HCT116 (cell line): ENCODE measurements around the gene SNX25. TPM values are rescaled to one million over a fixed set of nuclear protein-coding genes. Genes with fewer than 3 reads are reported as not detected.

ENCODE experiments used
- ATAC-seq: fragments of 200-7000 bp; cut with Tn5 transposase; 2 replicates; pipeline ENCODE4 v1.9.1; 2020; ENCODE audit warnings: mild to moderate bottlenecking, moderate library complexity
- BruUV-seq: library from RNA; stranded (reverse); fragments of 400-500 nt; replicated peaks from 2 replicates; lab custom pipeline; 2021; lab: Mats Ljungman, UMichigan
- CTCF ChIA-PET: fragments of 300-600 bp; sonication (Branson Sonifier 250); formaldehyde crosslinking; loops from one replicate; lab custom pipeline; 2021; ENCODE audit warnings: antibody characterized with exemption; lab: Charles Lee
- POLR2A ChIA-PET: fragments of 300-600, 350-600 bp; sonication (Branson Sonifier 250); formaldehyde crosslinking; loops from one replicate; lab custom pipeline; 2021; ENCODE audit warnings: antibody characterized with exemption; lab: Charles Lee
- RAD21 ChIA-PET, 2 experiments: fragments of 300-600 bp; sonication (Branson Sonifier 250); formaldehyde crosslinking; loops; one replicate each; lab custom pipeline; 2023; ENCODE audit warnings: low total read pairs in 2 of 2; ENCODE audit not compliant: uncharacterized antibody in 2 of 2, unreplicated experiment in 2 of 2, low non-redundant PET in 1 of 2; lab: Charles Lee
- DNase-seq: peaks from one replicate; pipeline ENCODE4 v3.0.0-alpha.2; 2010; ENCODE audit warnings: low read depth, low spot score
- H2AFZ ChIP-seq: fragments of 200-600 bp; shearing (Covaris generic), sonication (generic); 2 replicates; pipeline ENCODE4 v1.6.1; 2017; ENCODE audit warnings: low read depth, mixed run types, mixed read lengths, antibody characterized with exemption, low read length; ENCODE audit not compliant: poor library complexity, severe bottlenecking
- H3K27ac ChIP-seq: 2 replicates; pipeline ENCODE4 v1.5.1; 2012; ENCODE audit warnings: low read depth, low read length
- H3K27me3 ChIP-seq: fragments of 200-600 bp; sonication (generic); 2 replicates; pipeline ENCODE4 v1.6.1; 2016; ENCODE audit warnings: mixed run types, low read length, mixed read lengths; ENCODE audit not compliant: insufficient read depth
- H3K36me3 ChIP-seq, 2 experiments: fragments of 200-500 bp in 1 of 2; fragments of 200-600 bp in 1 of 2; sonication (Bioruptor generic) in 1 of 2; sonication (generic) in 1 of 2; 2 replicates each; pipeline versions ENCODE4 v1.5.1 to v1.6.1; 2014 to 2016; ENCODE audit warnings: low read length in 2 of 2, inconsistent platforms in 1 of 2, mixed read lengths in 1 of 2, mixed run types in 1 of 2; ENCODE audit not compliant: insufficient read depth in 2 of 2, control insufficient read depth in 1 of 2
- H3K4me1 ChIP-seq, 2 experiments: fragments of 200-600 bp in 1 of 2; sonication (generic) in 1 of 2; 2 replicates each; pipeline versions ENCODE4 v1.5.1 to v1.6.1; 2012 to 2017; ENCODE audit warnings: low read length in 2 of 2, inconsistent platforms in 1 of 2, mild to moderate bottlenecking in 1 of 2, mixed read lengths in 1 of 2, mixed run types in 1 of 2, moderate library complexity in 1 of 2; ENCODE audit not compliant: insufficient read depth in 2 of 2, control insufficient read depth in 1 of 2
- H3K4me2 ChIP-seq: fragments of 200-600 bp; sonication (generic); 2 replicates; pipeline ENCODE4 v1.6.1; 2017; ENCODE audit warnings: mixed run types, low read length, mixed read lengths
- H3K4me3 ChIP-seq, 2 experiments: fragments of 200-600 bp in 1 of 2; sonication (generic) in 1 of 2; replicated peaks in 1 of 2; 2 replicates each; pipeline ENCODE4 v1.5.1; 2011 to 2016; ENCODE audit warnings: low read length in 2 of 2, control low read depth in 1 of 2, low read depth in 1 of 2, mild to moderate bottlenecking in 1 of 2, mixed read lengths in 1 of 2, mixed run types in 1 of 2
- H3K79me2 ChIP-seq: fragments of 200-600 bp; sonication (generic); 2 replicates; pipeline ENCODE4 v1.6.1; 2017; ENCODE audit warnings: mild to moderate bottlenecking, mixed run types, low read length, moderate library complexity, mixed read lengths; ENCODE audit not compliant: insufficient read depth
- H3K9ac ChIP-seq: fragments of 200-600 bp; sonication (generic); 2 replicates; pipeline ENCODE4 v1.6.1; 2016; ENCODE audit warnings: low read length, mixed read lengths
- H3K9me2 ChIP-seq: fragments of 200-600 bp; sonication (generic), shearing (Covaris generic); 2 replicates; pipeline ENCODE4 v1.6.1; 2017; ENCODE audit warnings: mixed run types, mild to moderate bottlenecking, moderate library complexity; ENCODE audit not compliant: insufficient read depth
- H3K9me3 ChIP-seq, 2 experiments: fragments of 200-500 bp in 1 of 2; fragments of 200-600 bp in 1 of 2; sonication (Bioruptor generic) in 1 of 2; sonication (generic) in 1 of 2; 2 replicates each; pipeline ENCODE4 v1.6.1; 2014 to 2017; ENCODE audit warnings: low read length in 2 of 2, mixed read lengths in 2 of 2, inconsistent platforms in 1 of 2, low read depth in 1 of 2, mild to moderate bottlenecking in 1 of 2, mixed run types in 1 of 2, moderate library complexity in 1 of 2; ENCODE audit not compliant: control insufficient read depth in 1 of 2, insufficient read depth in 1 of 2
- H4K20me1 ChIP-seq: fragments of 200-600 bp; sonication (generic), shearing (Covaris generic); 2 replicates; pipeline ENCODE4 v1.6.1; 2017; ENCODE audit warnings: mixed run types, mild to moderate bottlenecking, moderate library complexity; ENCODE audit not compliant: insufficient read depth
- CEBPB ChIP-seq: IDR thresholded peaks from 2 replicates; pipeline ENCODE4 v1.6.1; 2012; ENCODE audit warnings: low read depth
- EGR1 ChIP-seq: IDR thresholded peaks from 2 replicates; pipeline ENCODE4 v1.6.1; 2012; ENCODE audit warnings: low read depth
- FOSL1 ChIP-seq: IDR thresholded peaks from 2 replicates; pipeline ENCODE4 v1.6.1; 2012; ENCODE audit warnings: low read depth
- JUND ChIP-seq: IDR thresholded peaks from 2 replicates; pipeline ENCODE4 v1.6.1; 2012
- POLR2A ChIP-seq: IDR thresholded peaks from 2 replicates; pipeline ENCODE4 v1.7.0; 2011; ENCODE audit warnings: borderline replicate concordance; ENCODE audit not compliant: insufficient read depth, insufficient read length; ENCODE audit errors: extremely low read depth
- RAD21 ChIP-seq: IDR thresholded peaks from 2 replicates; pipeline ENCODE4 v1.6.1; 2012; ENCODE audit warnings: low read depth, mild to moderate bottlenecking
- SIN3A ChIP-seq: IDR thresholded peaks from 2 replicates; pipeline ENCODE4 v1.6.1; 2012; ENCODE audit warnings: low read depth
- SRF ChIP-seq: IDR thresholded peaks from 2 replicates; pipeline ENCODE4 v1.6.1; 2012; ENCODE audit warnings: low read depth
- YY1 ChIP-seq: IDR thresholded peaks from 2 replicates; pipeline ENCODE4 v1.6.1; 2011; ENCODE audit warnings: low read length, low read depth, moderate library complexity, mild to moderate bottlenecking; ENCODE audit not compliant: insufficient replicate concordance; ENCODE audit errors: extremely low read depth
- ZFX ChIP-seq: fragments of 450-650 bp; IDR thresholded peaks from 2 replicates; pipeline ENCODE4 v1.6.1; 2017
- intact Hi-C: fragments of 100-400 bp; cut with micrococcal nuclease; formaldehyde crosslinking; loops from 2 replicates; pipeline ENCODE4 v1.10.0; 2022
- total RNA-seq: library from RNA; stranded (reverse); gene quantifications from one replicate; pipeline ENCODE4 v1.2.1, GENCODE V29; 2021; ENCODE audit not compliant: unreplicated experiment
- TF ChIP-seq, protein P1 (sequence below): IDR thresholded peaks from 2 replicates; pipeline ENCODE4 v1.6.1; 2012
- TF ChIP-seq, protein P2 (sequence below): IDR thresholded peaks from 2 replicates; pipeline ENCODE4 v1.6.1; 2012; ENCODE audit warnings: low read depth
- TF ChIP-seq, protein P3 (sequence below): IDR thresholded peaks from 2 replicates; pipeline ENCODE4 v1.6.1; 2012
- TF ChIP-seq, protein P4 (sequence below), 3 experiments: fragments of 200-600 bp in 1 of 3; sonication (generic) in 1 of 3; IDR thresholded peaks in 2 of 3; conservative IDR thresholded peaks in 1 of 3; 2 replicates each; pipeline ENCODE4 v1.5.1; 2012 to 2017; ENCODE audit warnings: low read depth in 2 of 3, low read length in 2 of 3, antibody characterized with exemption in 1 of 3, borderline replicate concordance in 1 of 3, control low read depth in 1 of 3, mild to moderate bottlenecking in 1 of 3, mixed read lengths in 1 of 3, mixed run types in 1 of 3, moderate library complexity in 1 of 3; ENCODE audit not compliant: insufficient read depth in 1 of 3

Gene SNX25
- total RNA-seq, 1 experiment from 2014 or later, result 20.9 TPM

DNA sequence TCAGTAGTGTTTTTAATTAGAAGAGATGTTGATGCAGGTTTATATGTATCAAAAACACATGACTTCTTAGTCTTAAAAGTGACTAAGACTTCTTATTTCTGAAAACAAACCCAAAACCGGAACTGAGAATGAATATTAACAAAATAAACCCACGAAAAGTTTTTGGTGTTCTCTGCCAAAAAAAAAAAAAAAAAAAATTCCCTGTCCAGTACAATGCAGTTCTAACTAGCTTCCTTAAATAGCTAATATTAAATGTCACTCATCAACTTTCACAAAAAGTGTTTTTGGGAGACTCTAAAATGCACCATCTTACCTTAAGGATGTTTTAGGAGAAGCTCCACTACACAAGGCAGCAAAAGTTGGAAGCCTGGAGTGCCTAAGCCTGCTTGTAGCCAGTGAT lies 189.2 kb downstream of the SNX25 start:
- Histone ChIP-seq H3K4me3 (no peak overlapping the region), H4K20me1 (no peaks in the 10 kb centered on the region), H3K79me2 (no peaks in the 10 kb centered on the region), H3K9me3 (no peaks in the 10 kb centered on the region), H3K9me2 (no peaks in the 10 kb centered on the region), H3K27me3 (no peaks in the 10 kb centered on the region), H3K4me2 (no peak overlapping the region), H3K4me1 (peaks cover 11 to 29% of the 10 kb centered on the region in 2 experiments), H3K36me3 (peaks cover 7 to 12% of the 10 kb centered on the region in 2 experiments; a peak in 2 of 4 replicates), H3K9ac (no peak overlapping the region), H2AFZ (no peak overlapping the region), H3K27ac (no peak overlapping the region)
- no peak for DNase-seq
- intact Hi-C loops, result loop anchor here (5.0 kb wide), 1 partner anchor 196 kb away; the partner anchor contains the start of gene CFAP97
- RAD21 ChIA-PET, result no interaction called here
- TF ChIP-seq POLR2A (no peak), SIN3A (no peak), FOSL1 (no peak), JUND (no peak), CEBPB (no peak), ZFX (no peak), RAD21 (no peak), SRF (no peak), EGR1 (no peak), YY1 (no peak)
- TF ChIP-seq, protein P1, sequence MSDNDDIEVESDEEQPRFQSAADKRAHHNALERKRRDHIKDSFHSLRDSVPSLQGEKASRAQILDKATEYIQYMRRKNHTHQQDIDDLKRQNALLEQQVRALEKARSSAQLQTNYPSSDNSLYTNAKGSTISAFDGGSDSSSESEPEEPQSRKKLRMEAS, result no peak
- TF ChIP-seq, protein P2, sequence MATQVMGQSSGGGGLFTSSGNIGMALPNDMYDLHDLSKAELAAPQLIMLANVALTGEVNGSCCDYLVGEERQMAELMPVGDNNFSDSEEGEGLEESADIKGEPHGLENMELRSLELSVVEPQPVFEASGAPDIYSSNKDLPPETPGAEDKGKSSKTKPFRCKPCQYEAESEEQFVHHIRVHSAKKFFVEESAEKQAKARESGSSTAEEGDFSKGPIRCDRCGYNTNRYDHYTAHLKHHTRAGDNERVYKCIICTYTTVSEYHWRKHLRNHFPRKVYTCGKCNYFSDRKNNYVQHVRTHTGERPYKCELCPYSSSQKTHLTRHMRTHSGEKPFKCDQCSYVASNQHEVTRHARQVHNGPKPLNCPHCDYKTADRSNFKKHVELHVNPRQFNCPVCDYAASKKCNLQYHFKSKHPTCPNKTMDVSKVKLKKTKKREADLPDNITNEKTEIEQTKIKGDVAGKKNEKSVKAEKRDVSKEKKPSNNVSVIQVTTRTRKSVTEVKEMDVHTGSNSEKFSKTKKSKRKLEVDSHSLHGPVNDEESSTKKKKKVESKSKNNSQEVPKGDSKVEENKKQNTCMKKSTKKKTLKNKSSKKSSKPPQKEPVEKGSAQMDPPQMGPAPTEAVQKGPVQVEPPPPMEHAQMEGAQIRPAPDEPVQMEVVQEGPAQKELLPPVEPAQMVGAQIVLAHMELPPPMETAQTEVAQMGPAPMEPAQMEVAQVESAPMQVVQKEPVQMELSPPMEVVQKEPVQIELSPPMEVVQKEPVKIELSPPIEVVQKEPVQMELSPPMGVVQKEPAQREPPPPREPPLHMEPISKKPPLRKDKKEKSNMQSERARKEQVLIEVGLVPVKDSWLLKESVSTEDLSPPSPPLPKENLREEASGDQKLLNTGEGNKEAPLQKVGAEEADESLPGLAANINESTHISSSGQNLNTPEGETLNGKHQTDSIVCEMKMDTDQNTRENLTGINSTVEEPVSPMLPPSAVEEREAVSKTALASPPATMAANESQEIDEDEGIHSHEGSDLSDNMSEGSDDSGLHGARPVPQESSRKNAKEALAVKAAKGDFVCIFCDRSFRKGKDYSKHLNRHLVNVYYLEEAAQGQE, result no peak
- TF ChIP-seq, protein P3, sequence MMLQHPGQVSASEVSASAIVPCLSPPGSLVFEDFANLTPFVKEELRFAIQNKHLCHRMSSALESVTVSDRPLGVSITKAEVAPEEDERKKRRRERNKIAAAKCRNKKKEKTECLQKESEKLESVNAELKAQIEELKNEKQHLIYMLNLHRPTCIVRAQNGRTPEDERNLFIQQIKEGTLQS, result no peak
- TF ChIP-seq, protein P4, sequence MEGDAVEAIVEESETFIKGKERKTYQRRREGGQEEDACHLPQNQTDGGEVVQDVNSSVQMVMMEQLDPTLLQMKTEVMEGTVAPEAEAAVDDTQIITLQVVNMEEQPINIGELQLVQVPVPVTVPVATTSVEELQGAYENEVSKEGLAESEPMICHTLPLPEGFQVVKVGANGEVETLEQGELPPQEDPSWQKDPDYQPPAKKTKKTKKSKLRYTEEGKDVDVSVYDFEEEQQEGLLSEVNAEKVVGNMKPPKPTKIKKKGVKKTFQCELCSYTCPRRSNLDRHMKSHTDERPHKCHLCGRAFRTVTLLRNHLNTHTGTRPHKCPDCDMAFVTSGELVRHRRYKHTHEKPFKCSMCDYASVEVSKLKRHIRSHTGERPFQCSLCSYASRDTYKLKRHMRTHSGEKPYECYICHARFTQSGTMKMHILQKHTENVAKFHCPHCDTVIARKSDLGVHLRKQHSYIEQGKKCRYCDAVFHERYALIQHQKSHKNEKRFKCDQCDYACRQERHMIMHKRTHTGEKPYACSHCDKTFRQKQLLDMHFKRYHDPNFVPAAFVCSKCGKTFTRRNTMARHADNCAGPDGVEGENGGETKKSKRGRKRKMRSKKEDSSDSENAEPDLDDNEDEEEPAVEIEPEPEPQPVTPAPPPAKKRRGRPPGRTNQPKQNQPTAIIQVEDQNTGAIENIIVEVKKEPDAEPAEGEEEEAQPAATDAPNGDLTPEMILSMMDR (IDR thresholded peaks at IDR 0.05 in 2 of 3, conservative IDR thresholded peaks at IDR 0.05 in 1 of 3; ENCODE audit: borderline replicate concordance in 1 of 3, insufficient read depth in 1 of 3, low read depth in 2 of 3, low read length in 2 of 3), result no peak
- CTCF ChIA-PET, result no interaction called here
- POLR2A ChIA-PET, result no interaction called here
- no TSS peak for BruUV-seq
- no peak for ATAC-seq
